Neural progenitor cell (in vitro differentiated cells): ENCODE results near the gene LGI1.

ENCODE experiments used
- EZH2 ChIP-seq: fragments of 200-600 bp; sonication (generic); IDR thresholded peaks from 2 replicates; pipeline ENCODE4 v1.6.1; 2017; ENCODE audit warnings: antibody characterized with exemption, mild to moderate bottlenecking, moderate library complexity
- TF ChIP-seq, protein P1 (sequence below): fragments of 200-600 bp; sonication (generic); IDR thresholded peaks from 2 replicates; pipeline ENCODE4 v1.5.1; 2017; ENCODE audit warnings: antibody characterized with exemption, mild to moderate bottlenecking

DNA sequence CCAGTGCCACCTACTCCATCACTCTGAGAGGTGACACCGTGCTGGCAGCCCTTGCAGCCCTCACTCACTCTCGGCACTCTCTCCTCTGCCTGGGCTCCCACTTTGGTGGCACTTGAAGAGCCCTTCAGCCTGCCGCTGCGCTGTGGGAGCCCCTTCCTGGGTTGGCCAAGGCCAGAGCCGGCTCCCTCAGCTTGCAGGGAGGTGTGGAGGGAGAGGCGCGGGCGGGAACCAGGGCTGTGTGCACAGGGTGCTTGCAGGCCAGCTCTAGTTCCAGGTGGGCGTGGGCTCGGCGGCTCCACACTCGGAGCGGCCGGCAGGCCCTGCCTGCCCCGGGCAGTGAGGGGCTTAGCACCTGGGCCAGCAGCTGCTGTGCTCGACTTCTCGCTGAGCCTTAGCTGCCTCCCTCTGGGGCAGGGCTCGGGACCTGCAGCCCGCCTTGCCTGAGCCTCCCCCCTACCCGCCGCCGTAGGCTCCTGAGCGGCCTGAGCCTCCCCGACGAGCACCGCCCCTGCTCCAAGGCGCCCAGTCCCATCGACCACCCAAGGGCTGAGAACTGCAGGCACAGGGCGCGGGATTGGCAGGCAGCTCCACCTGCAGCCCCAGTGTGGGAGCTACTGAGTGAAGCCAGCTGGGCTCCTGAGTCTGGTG lies 87.4 kb downstream of the LGI1 start:
- no peak for TF ChIP-seq EZH2
- TF ChIP-seq, protein P1, sequence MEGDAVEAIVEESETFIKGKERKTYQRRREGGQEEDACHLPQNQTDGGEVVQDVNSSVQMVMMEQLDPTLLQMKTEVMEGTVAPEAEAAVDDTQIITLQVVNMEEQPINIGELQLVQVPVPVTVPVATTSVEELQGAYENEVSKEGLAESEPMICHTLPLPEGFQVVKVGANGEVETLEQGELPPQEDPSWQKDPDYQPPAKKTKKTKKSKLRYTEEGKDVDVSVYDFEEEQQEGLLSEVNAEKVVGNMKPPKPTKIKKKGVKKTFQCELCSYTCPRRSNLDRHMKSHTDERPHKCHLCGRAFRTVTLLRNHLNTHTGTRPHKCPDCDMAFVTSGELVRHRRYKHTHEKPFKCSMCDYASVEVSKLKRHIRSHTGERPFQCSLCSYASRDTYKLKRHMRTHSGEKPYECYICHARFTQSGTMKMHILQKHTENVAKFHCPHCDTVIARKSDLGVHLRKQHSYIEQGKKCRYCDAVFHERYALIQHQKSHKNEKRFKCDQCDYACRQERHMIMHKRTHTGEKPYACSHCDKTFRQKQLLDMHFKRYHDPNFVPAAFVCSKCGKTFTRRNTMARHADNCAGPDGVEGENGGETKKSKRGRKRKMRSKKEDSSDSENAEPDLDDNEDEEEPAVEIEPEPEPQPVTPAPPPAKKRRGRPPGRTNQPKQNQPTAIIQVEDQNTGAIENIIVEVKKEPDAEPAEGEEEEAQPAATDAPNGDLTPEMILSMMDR: no peak
